Ramos (cell line): ENCODE results near the gene TVP23C.

Experiments
- in situ Hi-C: fragments of 300-500 bp; cut with MboI; formaldehyde crosslinking; loops from one replicate; pipeline ENCODE4 v1.14.3; 2022; ENCODE audit warnings: low sequenced_read_pairs; ENCODE audit not compliant: unreplicated experiment

The TVP23C gene

DNA sequence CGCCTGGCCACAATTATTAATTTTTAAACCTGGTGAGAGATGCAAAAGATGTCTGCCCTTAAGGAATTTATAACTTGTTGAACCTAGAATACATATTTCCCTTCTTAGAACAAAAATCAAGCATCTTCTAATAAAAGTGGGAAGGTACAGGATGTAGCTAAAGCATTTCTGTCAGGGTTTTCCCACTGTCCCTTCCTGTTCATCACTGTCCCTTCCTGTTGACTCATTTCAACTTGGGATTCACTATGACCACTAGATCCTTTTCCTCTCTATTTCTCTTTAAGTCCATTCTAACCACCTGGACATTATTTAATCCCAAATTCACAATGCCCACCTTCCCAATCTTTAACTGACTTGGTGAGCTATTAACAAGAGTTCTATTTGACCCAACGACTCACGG lies 62.0 kb downstream of the TVP23C start:
- in situ Hi-C loops: loop anchor here (10.0 kb wide), 1 partner anchor 246 kb away; no protein-coding TSS in a partner anchor

DNA sequence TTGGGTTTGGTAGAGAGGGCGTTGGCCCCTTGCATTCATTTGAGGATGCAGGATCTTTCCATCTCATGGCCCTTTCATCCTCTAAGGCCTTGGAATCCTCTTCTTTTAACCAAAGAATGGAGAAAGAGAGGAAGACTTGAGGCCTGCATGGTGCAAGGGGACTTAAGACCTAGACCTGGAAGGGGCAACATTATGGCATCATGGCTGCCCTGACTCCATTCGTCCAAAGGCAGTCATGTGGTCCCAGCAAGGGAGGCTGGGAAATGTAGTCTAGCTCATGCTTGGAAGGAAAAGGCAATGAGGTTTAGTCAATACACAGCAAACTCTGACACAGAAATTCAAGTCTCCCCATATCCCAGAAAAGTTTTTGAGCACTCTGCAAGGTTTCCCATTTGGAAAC lies 65.2 kb downstream of the TVP23C start:
- in situ Hi-C loops: no loop called here

DNA sequence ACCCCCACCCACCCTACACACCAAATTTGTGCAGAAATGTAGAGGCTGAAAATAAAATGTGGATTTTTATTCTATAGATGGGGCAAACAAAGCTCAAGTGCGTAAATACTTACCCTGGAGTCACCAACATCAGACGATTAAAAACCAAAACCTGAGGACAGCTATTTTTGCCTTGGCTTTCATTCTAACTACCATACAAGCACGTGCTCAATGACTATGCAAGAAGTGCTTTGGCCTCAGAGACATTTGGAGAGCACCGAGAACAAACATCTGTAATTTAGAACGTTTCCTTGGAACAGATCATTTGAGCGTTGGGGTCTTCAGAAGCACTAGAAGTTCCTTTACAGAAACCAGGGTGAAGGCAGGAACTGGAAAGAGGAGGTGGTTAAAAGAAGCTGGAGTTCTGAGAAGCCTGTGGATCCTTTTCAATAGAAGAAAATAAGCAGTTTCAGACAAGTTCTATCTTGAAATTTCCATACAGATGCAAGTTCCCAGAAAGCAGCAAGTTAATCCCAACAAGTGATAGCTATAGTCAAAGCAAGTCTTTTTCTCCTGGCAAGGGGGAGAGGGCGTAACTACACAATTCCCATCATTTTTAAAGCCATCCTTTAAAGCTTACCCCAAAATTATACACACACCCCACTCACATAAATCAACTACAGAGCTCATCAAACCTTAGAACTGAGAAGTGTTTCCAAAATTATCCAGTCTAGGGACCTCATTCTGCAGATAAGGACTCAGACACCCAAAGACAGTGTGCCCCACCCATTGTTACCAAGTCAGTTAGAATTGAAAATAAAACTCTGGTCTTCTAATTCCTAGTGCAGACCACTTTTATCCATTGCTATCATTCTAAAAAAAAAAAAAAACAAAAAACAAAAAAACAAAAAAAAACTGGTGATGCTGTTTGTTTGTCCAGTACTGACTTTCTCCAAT lies 66.3 kb downstream of the TVP23C start:
- in situ Hi-C loops: no loop called here

DNA sequence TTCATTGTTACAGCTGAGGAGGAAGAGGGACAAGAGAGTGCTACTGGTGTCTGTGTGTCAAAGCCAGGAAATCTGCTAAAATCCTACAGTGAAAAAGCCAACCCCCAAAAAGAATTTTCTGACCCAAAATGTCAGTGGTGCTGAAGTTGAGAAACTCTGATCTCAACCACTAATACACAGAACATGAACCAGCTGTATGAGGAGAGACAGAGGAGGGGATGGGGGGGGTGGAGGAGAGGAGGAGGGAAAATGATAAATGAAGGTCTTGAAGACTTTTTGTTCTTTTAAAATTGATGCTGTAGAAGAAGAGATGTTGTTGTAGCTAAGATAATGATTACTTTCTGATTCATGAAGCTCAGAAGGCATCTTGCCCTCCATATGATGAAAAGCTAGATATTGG lies 68.5 kb downstream of the TVP23C start:
- in situ Hi-C loops: no loop called here

DNA sequence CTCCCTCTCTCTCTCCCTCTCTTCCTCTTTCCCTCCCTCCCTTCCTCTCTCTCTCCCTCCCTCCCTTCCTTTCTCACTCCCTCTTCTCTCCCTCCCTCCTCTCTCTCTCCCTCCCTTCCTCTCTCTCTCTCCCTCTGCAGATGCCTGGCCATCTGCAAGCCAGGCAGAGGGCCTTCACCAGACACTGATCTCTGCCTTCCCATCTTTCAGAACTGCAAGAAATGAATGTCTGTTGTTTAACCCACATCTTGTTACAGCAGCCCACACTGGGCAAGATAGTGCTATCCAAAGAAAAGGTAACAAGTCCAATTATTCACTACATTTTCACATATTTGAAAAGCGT lies 69.6 kb downstream of the TVP23C start:
- in situ Hi-C loops: no loop called here

DNA sequence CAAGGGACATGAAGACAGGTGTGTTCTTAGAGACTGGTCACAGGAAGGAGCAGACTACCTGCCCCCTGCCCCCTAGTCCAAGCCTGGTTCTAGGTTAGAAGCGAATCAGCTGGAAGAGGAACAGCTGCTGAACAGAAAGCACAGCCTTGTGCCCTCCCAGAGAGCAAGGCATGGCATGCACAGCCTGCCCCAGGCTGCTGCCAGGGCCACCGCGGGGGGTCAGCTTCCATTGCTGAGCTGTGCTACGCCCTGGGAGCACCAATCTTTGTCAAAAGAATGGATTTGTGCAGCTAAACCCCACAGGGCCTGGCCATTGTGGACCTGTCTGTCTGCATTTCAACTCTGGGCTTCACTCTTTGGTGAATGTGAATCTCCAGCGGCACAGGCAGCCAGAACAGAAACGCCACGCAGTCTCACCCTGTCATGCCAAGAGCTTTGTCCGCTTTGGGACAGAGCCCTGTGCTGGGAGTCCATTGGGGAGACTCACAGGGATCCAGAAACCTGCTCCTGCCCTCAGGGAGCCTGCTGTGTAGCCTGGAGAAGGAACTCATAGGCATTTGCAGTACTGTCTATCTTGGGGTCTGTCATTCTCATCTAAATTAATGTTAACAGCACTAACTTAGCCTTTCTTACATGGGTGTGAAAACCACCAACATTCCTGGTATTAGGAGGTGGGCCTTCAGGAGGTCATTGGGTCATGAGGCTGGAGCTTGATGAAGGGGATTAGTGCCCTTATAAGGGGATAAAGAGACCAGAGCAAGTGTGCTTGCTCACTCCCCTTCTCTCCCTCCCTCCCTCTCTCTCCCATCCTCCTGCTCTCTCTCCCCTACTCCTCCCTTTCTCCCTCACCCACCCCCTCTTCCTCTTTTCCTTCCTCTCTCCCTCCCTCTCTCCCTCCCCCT lies 70.2 kb downstream of the TVP23C start:
- in situ Hi-C loops: no loop called here

DNA sequence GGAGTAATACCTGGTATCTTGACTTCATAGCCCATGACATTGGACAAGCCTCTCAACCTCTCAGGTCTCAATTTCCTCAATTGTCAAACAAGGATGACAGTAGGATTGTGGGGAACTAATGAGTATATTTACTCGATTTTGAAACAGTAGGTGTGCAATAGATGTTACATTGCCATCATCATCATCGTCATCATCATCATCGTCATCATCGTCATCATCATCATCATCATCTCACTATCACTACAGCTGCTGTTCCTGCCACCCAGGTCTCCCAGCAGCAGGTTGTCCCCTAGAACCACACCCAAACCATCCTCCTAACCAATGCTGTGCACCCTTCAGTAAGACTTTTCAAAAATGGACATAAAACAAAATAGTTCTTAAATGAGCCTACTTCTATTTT lies 71.1 kb downstream of the TVP23C start:
- in situ Hi-C loops: no loop called here

DNA sequence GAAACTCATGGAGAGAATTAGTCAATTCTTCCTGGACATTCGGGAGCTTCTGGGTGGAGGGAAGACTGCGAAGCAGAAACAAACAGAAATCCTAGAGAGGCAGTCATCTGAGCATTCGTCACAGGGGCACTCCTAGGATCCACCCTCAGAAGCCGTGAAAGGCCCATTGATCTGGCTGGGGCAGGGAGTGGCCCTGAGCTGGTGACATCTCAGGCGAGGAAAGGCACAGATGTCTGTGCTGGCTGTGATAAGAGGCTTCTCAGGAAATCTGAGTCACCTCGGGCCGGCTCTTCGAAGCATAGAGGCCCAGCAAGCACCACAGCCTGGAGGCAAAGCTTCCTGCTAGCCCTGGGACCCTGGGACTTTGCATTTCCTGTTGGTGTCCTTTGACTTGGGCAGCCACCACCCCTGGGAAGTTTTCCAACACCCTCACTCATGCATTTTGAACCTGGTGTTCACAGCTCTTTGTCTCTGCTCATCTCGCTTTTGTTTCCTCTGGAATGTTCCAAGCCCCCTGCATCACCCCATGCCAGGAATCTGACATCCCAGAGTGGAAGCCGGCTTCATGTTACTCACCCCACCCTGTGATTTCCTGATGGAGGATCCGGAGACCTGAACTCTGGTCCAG lies 72.5 kb downstream of the TVP23C start:
- in situ Hi-C loops: no loop called here

DNA sequence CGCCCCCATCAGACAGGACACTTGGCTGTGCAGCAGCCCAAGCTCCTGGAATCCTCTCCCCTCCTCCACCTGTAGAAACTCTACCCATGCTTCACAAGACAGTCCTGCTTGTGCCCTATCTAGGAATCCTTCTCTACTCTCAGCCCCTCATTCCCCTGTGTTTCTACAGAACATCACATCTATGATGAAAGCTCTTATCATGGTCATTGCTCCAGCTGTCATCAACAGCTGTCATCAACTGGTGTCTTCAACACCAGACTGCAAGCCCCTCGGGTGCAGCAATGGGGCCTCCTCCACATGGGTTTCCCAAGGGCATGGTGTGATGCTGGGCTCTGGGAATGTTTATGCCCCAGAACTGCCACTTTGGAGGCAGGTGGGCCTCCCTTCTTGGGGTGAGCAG lies 74.7 kb downstream of the TVP23C start:
- in situ Hi-C loops: no loop called here

DNA sequence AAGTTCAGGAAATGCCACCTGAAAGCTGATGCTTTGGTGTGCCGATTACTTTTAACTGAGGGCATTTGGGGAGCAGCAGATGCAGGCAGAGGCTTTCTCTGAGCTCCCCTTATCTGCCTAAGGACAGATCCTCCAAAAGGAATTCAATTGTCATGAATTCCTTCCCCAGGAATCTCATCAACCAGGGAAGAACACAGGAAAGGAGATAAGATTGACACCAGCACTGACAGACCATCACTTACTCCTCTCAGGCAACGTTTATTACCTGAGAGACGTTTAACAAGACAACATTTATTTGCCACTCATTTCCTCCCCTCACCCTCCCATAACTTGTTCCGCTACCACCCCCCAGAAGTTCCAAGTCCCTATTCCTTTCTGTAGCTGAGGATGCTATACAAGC lies 78.2 kb downstream of the TVP23C start:
- in situ Hi-C loops: no loop called here

DNA sequence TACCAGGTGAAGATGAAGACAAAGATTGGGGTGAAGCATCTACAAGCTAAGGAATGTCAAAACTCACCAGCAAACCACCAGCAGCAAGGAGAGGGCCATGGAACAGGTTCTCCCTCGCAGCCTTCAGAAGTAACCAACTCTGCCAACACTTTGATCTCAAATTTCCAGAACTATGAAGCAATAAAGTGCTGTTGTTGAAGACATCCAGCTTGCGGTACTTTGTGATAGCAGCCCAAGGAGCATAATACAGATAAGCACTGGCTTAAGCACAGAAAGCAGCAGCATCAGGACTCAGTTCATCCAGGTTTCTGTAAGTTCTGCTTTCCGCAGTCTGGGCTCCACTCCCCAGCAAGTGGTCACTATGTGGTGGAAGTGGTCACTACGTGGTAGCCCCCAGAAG lies 79.9 kb downstream of the TVP23C start:
- in situ Hi-C loops: no loop called here

DNA sequence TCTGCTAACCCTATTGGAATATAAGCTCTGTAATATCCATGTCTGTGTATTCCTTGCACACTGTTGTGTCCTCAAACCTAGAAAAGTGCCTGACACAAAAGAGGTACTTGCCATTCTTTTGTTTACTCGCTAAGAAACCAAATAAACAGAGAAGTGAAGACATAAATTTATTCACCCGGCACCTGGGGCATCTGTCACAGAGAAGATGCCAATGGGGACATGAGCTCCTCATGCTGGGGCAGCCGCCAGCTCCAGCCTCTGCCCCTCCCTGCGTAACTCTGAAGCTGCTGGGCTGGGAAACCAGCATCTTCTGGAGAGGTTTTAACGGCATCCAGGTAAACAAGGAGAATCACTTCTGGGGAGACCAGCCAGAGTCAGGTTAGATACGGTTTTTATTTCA lies 80.8 kb downstream of the TVP23C start:
- in situ Hi-C loops: no loop called here

DNA sequence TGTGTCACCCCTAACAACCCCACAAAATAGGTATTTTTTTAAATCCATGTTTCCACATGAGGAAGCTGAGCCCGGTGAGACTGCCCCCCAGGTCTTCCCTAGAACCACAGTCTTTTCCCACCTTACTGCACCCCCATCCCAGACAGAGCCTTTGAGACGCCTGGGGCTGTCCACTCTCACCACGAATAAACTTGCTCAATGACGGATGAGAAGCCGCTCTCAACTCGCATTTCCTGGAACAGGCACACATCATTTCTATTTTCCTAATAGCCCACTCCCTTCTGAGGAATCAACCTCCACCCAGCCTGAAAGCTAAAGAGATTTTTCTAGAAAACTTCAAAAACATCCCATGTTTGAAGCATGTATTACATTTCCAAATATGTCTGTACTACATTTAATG lies 81.8 kb downstream of the TVP23C start:
- in situ Hi-C loops: no loop called here

DNA sequence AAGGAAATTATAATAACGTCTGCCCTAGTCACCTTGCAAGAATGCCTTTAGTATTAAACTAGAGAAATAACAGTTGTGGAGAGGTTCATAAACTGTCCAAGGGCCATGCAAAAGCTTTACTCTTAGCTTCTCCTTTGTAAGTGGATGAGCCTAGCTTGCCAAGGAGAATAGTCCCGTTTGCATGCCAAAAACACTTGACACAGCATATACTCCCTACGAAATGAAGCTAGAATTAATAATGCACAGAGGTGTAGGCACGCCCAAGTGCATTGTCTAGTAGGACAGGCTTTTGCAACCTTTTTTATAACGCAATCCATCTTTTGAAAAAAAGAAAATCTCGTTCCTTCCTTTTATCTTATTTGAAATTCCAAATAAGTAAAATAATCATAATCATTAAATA lies 83.1 kb downstream of the TVP23C start:
- in situ Hi-C loops: no loop called here

DNA sequence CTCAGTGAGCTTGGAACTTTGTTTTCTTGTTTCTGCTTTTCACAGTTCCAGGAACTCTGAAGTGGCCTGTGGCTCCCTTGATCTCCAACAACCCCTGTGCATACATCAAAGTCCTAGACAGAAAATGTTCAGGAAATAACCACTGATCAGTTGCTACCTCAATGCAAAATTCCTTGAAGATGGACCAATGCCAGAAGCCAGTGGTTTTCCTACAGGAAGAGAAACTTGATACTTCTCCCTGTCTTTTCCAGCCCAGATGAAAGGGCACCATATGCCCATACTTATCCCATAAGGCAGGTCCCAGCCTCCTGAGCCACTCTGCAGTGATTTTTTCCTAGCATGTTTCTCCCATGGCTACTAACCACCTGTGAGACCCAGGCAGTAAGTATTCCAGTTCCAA lies 83.6 kb downstream of the TVP23C start:
- in situ Hi-C loops: no loop called here

DNA sequence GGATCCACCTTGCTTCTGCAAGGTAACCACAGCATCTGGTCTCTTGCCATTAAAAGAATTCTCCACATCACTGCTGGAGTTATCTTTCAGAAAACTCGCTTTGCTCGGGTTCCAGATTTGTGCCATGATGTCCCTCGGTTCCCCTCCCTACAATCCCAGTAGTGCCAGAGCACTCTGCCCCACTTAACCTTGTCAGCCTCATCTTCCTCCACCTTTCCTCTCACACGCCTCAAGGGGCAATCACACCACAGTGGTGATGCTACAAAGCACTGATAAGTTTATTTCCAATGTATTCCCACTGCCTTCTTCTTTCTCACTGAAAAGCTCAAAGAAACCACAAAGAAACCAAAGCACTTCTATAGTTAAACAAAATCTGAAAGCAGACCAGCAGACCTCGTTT lies 84.4 kb downstream of the TVP23C start:
- in situ Hi-C loops: no loop called here

DNA sequence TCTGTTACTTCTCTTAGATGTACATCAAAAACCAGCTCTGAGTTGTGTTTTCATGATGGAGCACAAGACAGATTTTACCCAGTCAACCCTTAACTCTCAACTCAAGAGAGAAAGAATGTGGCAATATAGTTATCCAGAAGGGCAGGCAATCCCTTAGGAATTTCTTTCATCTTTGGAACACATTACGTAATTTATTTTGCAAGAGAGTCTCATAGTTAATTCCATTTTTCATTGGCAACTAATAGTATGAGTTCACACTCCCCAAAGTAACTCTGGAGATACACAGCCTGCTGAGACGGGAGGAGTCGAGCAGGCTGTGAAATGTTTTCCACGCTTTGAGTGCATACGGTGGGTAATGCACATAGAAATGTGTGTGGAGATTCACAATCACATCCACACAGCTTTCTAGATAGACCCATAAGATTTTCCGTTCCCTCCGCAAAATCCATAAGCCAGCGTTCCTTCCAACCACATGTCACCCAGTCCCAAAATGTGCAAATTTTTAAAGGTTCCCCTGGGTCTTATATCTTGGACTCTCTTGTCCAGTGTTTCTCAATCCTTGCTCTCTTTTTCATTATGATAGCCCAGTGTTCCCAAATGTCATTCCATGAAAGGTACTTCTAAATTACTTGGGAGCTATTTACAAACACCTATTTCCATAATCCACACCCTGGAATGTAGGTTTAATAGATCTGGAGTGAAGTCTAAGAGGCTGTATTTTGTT lies 87.5 kb downstream of the TVP23C start:
- in situ Hi-C loops: no loop called here

DNA sequence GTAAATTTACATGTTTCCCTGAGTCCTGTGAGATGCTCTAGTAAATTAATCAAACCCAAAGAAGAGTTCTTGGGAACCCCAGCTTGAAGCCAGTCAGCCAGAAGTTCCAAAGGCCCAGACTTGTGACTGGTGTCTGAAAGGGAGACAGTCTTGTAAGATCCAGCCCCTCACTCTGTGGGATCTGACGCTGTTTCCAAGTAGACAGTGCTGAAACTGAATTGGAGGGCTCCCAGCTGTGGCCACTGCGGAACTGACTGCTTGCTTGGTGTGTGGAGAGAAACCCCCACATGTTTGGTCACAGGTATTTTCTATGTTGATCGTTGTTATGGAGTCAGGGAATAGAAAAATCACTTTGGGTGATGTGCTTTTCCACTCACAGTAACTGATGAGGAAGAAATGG lies 90.4 kb downstream of the TVP23C start:
- in situ Hi-C loops: no loop called here

DNA sequence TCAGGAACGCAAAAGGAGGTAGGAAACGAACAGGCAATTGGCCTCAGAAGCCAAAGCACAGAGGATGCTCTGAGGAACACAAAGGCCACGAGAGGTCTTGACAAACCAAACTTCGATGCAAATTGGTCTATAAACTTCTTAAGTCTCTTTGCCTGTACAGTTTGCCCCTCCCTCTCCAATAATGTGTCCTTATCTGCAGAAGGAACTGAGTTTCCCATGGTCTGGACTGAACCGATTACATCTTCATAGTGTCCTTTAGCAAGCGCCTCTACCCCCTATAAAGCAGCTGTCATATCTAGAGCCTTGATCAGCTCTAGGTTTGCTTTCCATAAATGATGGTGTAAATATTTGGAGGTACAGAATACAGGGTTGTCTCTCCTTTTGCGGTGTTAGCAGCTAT lies 92.7 kb downstream of the TVP23C start:
- in situ Hi-C loops: no loop called here

DNA sequence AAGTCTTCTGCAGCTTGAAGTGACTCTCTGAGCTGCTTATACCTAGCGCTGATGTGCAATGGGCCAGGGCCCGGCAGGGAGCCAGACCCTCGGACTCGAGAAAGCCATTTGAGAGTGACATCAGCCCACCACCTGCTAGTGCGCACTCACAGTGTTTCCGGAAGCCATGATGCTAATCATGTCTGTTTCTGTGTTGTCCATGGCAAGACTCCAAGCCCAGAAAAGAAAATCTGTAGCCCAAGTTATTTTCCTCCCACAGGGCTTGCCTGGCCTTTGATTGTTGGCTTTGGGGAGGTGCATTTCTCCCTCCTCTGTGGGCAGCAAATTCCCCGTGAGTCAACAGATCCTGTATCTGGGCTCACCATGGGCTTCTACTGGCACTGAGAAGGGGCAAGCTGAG lies 94.0 kb downstream of the TVP23C start:
- in situ Hi-C loops: no loop called here
